Glomerular endothelial cell (primary cell): Measurements from ENCODE around the gene TMEM108. TPM values are rescaled to one million over a fixed set of nuclear protein-coding genes. Genes with fewer than 3 reads are reported as not detected.

Experiments
- DNase-seq: peaks from one replicate; pipeline ENCODE4 v3.0.0-alpha.2; 2011; ENCODE audit warnings: low read depth, low spot score; ENCODE audit errors: extremely low read depth
- total RNA-seq: library from RNA; depleted of rRNA; stranded (reverse); fragments of >200 nt; gene quantifications from 2 replicates; pipeline ENCODE4 v1.2.3, GENCODE V29; 2015

The TMEM108 gene
- total RNA-seq, 1 donor from 2014 or later, result 0.53 TPM

DNA sequence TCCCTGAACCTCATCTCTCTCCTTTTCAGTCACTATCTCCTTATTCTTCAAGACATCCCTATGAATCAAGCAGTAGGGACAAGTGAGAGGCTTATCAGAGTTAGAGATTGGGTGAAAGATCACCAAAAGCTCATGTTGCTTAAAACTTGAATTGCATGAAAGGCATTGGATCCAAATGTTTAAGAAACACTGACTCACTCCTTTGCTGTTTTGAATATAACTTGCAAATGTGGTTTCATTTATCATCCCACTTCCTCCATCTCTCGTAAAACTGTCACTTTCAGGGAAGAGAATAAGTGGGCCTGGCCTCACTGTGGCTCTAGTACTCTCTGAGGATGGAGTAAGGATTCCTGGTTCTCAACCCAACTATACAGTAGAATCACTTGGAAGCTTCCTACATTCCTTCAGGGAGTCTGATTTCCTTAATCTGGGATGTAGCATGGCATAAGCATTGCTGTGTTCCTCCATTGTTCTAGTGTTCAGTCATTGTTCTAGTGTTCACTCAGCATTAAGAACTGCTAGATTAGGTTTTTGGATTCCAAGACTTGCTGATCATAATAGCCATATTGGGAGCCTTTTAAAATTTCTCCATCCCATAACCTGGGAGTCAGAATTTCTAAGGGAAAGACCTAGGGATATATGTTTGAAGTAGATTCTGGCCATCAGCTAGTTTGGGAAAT lies 171.8 kb downstream of the TMEM108 start:
- DNase-seq, result no peak

GRCh38 chr3:133210656-133211055 lies 172.5 kb downstream of the TMEM108 start:
- DNase-seq, result no peak

DNA sequence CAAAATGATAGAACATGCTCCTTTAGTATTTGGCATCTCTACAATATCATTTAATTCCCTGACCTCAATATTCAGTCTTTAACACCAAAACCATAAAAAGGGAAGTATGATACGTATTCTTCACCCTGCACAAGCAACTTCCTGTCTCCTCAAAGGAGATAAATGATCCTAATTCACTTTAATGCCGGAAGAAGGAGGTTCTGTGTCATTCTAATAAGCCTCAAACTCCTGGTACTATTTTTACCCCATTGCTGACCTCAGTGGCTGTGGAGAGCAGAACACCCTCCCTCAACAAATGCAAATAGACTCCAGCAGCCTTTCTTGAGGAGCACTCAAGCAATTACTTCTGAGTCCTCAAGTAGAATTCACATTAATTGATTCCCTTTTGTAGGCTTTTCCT lies 173.3 kb downstream of the TMEM108 start:
- DNase-seq, result no peak

DNA sequence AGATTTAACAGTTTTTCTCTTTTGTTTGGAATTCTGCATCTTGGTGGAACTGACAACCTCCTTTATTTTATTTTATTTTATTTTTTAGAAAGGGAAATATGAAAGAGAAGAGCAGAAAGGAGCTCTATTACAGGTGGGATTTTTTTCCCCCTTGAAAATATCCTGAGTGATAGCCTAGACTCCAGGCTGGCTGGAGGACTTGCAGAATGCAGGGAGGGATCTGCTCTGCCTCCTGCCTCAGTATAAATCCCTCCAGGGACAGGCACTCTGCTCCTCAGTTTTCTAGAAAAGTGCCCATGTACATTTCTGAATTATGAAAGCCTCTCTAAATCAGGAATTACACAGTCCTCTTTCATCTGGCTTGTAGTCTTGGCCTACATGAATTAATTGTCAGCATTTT lies 173.7 kb downstream of the TMEM108 start:
- no peak for DNase-seq

DNA sequence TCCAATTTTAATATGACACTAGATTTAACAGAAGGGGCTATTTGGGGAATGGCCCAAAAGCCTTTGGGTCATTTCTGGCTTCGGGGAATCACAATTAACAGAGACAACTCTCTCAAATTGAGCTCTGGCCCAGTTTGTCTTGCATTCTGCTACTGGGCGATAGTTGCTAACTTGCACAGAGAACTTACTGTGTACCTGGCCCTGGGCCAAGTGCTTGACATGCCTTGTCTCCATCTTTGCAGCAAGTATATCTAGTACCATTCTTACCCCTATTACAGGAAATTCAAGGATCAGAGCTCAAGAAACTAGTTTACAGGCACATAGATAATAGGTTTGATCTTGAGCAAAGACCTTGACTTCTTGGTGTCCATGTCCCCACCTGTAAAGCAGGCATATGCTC lies 175.7 kb downstream of the TMEM108 start:
- DNase-seq, result no peak

- DNase-seq, result no peak
These were observed 189.6 kb downstream of the TMEM108 start for GRCh38 chr3:133227813-133228212.

- DNase-seq, result no peak
These were observed 192.0 kb downstream of the TMEM108 start for GRCh38 chr3:133230195-133230594.

DNA sequence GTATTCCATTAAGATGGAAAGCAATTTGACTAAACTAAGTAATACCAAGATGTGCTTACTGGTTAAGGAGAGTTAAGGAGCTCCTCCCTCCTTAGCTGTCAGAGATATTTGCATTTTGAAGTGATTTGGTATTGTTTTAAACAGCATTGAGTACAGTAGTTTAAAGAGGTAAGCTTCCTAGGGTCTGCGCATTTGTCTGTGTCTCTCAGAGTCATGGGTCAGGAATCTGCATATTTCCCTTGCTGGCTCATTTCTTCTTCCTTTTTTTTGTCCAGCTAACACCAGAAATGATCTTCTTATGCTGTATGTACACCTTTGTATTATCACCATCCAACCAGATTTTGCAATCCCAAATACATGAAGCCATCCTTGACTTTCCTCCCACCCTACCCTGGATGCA lies 198.7 kb downstream of the TMEM108 start:
- DNase-seq, result no peak

DNA sequence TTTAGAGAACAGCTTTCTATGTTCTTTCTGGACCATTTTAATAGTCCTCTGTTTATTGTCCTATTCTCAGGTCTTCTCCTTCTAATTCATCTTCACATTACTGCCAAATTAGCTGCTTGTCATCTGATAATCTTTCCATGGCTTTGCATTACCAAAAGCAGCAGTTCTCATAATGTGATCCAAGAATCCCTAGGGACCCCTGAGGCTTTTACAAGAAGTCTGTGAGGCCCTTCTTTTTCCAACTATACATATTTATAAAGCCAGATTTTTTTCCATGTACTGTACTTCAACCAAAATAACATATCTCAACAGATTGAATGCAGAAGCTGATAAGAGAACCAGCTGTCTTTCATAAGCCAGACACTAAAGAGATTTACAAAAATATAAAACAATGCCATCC lies 199.2 kb downstream of the TMEM108 start:
- DNase-seq, result no peak

GRCh38 chr3:133238015-133238414 lies 199.8 kb downstream of the TMEM108 start:
- no peak for DNase-seq

DNA sequence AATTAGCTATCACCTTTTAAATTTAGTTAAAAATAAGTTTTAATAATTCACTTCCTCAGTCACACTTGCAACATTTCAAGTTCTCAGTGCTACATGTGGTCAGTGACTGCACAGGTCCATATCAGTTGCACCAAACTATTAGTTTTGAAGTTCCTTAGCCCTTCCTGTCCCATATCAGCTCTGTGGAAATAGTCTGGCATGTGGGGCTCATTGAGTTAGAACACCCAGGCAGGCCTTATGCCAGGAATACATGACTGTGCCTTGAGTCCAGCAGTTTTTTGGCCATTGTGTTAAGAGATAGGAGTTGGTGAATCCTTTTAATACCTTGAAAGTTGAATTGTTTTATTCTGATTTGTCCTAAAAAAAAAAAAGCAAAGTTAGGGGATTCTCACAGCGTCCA lies 207.9 kb downstream of the TMEM108 start:
- DNase-seq, result no peak

- no peak for DNase-seq
These were observed 208.6 kb downstream of the TMEM108 start for GRCh38 chr3:133246773-133247172.

- DNase-seq, result no peak
These were observed 210.2 kb downstream of the TMEM108 start for GRCh38 chr3:133248389-133248788.

GRCh38 chr3:133249490-133249889 lies 211.3 kb downstream of the TMEM108 start:
- no peak for DNase-seq

DNA sequence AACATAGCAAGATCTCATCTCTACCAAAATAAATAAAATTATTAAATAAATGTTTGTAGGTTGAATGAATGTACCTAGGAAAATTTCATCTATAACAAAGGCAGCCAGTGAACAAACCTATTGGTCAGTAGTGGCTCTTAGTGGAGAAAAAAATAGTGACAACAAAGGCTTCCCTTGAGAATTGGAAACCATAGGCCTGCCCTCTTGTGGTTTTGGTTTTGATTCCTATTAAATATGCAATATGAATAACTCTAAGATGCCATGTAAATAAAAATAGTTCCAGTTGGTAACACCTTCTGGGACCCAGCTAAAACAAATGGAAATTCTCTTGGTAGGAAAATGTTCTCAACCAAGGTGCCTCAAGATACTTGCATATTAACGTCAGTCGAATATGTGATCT lies 216.0 kb downstream of the TMEM108 start:
- DNase-seq, result no peak

- no peak for DNase-seq
These were observed 216.5 kb downstream of the TMEM108 start for GRCh38 chr3:133254716-133255115.

DNA sequence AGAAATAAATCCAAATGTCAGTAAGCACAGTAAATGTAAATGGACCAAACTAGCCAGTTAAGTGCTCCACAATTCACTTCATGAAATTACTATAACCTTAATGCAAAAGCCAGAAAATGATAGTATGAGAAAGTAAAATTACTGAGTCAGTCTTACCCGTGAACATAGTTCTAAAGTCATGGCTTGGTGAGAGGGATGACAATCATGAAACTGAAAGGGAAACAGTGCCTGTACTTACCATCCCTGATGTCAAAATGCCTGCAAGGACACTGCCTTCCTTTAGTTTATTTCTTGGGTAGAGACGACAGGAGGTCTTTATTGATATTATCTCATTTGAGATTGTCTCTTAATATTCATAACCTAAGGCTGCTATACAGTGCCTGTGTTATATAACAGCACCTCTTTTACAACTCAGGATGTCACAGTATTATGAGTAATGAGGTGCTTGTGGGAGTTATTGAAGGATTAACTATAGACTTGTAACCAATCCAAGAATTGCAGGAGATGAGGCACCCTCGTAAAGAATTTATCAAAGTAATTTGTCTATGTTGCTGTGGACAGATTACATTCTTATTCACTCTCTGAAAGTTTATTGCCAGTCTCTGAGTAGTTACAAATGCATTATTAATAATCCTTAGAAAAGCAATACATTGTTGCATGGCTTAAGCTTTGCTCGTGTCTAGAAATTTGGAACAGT lies 218.7 kb downstream of the TMEM108 start:
- DNase-seq, result no peak

DNA sequence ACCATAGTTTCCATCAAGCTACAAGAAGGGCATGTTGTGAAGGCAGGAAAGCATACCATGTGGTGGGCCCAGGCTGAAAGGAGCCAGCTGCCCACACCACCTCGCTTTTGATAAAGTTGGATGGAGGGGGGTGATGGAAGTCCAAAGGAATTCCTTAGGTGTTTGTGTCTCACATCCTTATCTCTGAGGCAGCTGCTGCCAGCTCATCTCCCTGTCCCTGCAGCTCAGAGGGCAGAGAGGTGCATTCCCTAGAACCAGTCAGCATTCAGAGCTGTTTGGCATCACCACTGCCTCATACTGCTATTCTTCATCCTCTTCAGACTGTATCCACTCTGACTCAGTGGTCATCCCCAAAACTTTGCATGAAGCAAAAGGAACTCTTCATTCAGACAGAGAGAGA lies 220.2 kb downstream of the TMEM108 start:
- DNase-seq, result no peak

DNA sequence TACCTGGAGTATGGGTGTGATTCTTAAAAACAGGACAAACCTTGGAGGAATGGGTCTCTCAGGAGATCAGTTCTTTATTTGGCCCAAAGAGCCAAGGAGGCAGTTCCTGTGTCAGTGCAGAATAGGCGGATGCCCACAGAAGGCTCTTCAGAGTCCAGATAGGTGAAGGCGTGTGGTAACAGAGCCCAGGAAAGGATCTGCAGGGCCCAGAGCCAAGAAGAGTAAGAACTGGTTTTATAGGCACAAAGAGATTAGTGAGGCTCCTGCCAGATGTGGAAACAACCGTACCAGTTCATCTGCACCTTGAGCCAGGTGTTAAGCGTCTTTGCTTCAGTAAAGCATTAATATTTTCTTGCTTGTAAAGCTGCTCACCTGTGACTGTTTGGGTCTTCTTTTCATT lies 221.6 kb downstream of the TMEM108 start:
- no peak for DNase-seq

DNA sequence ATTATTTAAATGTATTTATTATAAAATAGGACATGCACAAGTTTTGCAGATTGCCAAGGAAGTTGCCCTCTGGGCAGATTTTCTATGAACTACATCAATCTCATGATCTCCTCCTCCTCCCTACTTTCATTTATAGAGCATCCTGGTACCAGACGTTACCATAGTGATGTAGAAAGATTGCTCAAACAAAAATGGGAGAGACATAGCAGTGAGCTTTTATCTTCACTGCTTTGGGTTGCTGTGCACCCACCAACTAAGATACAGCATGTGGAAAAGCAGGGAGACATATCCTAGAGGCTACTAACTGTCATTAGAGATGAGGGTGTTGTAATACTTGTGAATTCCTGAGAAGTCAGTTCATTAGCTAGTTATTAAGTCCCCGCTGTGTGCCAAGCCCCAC lies 224.1 kb downstream of the TMEM108 start:
- no peak for DNase-seq

- DNase-seq, result no peak
These were observed 226.7 kb downstream of the TMEM108 start for GRCh38 chr3:133264920-133265319.

- DNase-seq, result no peak
These were observed 230.5 kb downstream of the TMEM108 start for GRCh38 chr3:133268726-133269134.

DNA sequence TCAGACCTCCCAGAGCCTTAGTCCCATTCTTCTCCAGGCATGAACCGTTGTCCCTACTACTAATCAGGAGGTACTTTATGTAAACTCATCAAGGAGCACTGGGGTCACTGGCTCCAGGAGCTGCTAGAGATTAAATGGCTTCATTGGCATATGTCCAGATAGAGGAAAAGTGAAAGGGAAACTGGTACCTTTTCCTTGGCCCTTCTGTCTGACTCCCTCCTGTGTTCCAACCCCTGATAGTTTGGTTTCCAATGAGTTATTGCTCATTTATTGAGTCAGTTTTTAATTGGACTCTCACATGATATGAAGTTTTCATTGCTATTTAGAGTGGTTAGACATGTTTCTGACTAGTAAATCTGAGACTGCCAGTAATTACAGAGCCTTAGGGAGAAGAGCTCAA lies 231.2 kb downstream of the TMEM108 start:
- DNase-seq, result no peak
